Transverse colon (tissue), 4 donors: ENCODE measurements around the gene CUL2. TPM values are rescaled to one million over a fixed set of nuclear protein-coding genes. Genes with fewer than 3 reads are reported as not detected.
"Not testable (repeated sequence)": the region's sequence is repeated elsewhere in the genome, so short reads cannot be mapped to it uniquely, and the experiment has no call there.

Experiments used
- DNase-seq: peaks from one replicate; pipeline ENCODE4 v3.0.0-alpha.2; 2019
- H3K27ac ChIP-seq, 4 donors: fragments of 200-600 bp; sonication (generic); 2 replicates each; pipeline ENCODE4 v1.5.1; 2016 to 2018; ENCODE audit warnings: inconsistent platforms in 4 of 4
- H3K27me3 ChIP-seq: fragments of 200-600 bp; sonication (generic); 2 replicates; pipeline ENCODE4 v1.5.1; 2017; ENCODE audit warnings: inconsistent platforms
- H3K36me3 ChIP-seq, 4 donors: fragments of 200-600 bp; sonication (generic); 2 replicates each; pipeline ENCODE4 v1.5.1; 2017 to 2019; ENCODE audit warnings: inconsistent platforms in 4 of 4
- H3K4me1 ChIP-seq, 4 donors: fragments of 200-600 bp; sonication (generic); 2 replicates each; pipeline ENCODE4 v1.5.1; 2017 to 2020; ENCODE audit warnings: inconsistent platforms in 4 of 4
- H3K4me3 ChIP-seq, 4 donors: fragments of 200-600 bp; sonication (generic); 1 replicate in 1 of 4; 2 replicates in 3 of 4; pipeline versions ENCODE4 v1.5.1 to v1.6.1; 2017 to 2019; ENCODE audit warnings: inconsistent platforms in 4 of 4
- H3K9me3 ChIP-seq, 2 donors: fragments of 200-600 bp; sonication (generic); 2 replicates each; pipeline ENCODE4 v1.5.1; 2017 to 2019; ENCODE audit warnings: inconsistent platforms in 2 of 2
- EP300 ChIP-seq: sonication (generic); formaldehyde crosslinking; IDR thresholded peaks from one replicate; pipeline ENCODE4 v1.6.1; 2017; ENCODE audit warnings: antibody characterized with exemption, low read depth
- POLR2A ChIP-seq: fragments of 450-650 bp; IDR thresholded peaks from one replicate; pipeline ENCODE4 v1.6.1; 2016; ENCODE audit warnings: antibody characterized with exemption, mild to moderate bottlenecking, moderate library complexity
- POLR2AphosphoS5 ChIP-seq, 3 donors: sonication (generic); formaldehyde crosslinking; IDR thresholded peaks; one replicate each; pipeline ENCODE4 v1.6.1; 2016; ENCODE audit warnings: antibody characterized with exemption in 3 of 3
- WGBS, 2 donors: methylation state at CpG; one replicate each; pipeline ENCODE4 v1.1.5; 2018; ENCODE audit warnings: low coverage in 1 of 2; 5-methylcytosine and 5-hydroxymethylcytosine counted together
- in situ Hi-C, 4 donors: fragments of 200-750 bp; cut with MboI; loops; one replicate each; pipeline versions ENCODE4 v1.15.0 to v1.15.1; 2017; ENCODE audit warnings: low sequenced_read_pairs in 3 of 4, low pct_ligation_motif_present in 1 of 4, low pct_unique_long_range_greater_than_20kb in 1 of 4
- intact Hi-C: fragments of 100-400 bp; cut with DNase I; formaldehyde crosslinking; loops from one replicate; pipeline ENCODE4 v1.15.1; 2023; ENCODE audit warnings: low total_unique reads
- total RNA-seq, 4 donors: library from RNA; depleted of rRNA; stranded (reverse); fragments of >200 nt; gene quantifications; one replicate each; pipeline ENCODE4 v1.1.0, GENCODE V29; 2016
- TF ChIP-seq, protein P1 (sequence below), 5 experiments: fragments of 200-600 bp in 3 of 5; fragments of 450-650 bp in 2 of 5; sonication (generic) in 3 of 5; IDR thresholded peaks; 1 replicate in 2 of 5; 2 replicates in 3 of 5; pipeline ENCODE4 v1.5.1; 2016 to 2017; ENCODE audit warnings: antibody characterized with exemption in 5 of 5, inconsistent platforms in 3 of 5, mild to moderate bottlenecking in 2 of 5, moderate library complexity in 1 of 5

Gene CUL2
- total RNA-seq, 4 donors from 2014 or later, result 6.0 to 15.4 (median 11.5) TPM

DNA sequence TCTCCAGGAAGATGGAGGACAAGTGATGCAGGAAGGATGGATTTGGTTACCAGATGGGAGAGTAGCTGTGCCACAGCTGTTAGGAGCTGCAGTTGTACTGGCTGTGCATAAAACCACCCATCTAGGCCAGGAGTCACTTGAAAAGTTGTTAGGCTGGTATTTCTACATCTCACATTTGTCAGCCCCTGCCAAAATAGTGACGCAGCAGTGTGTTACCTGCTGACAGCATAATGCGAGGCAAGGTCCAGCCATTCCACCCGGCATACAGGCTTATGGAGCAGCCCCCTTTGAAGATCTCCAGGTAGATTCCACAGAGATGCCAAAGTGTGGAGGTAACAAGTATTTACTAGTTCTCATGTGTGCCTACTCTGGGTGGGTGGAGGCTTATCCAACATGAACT, 116.4 kb downstream of the CUL2 start:
- H3K36me3 ChIP-seq, H3K27me3 ChIP-seq, H3K4me1 ChIP-seq, intact Hi-C loops, H3K27ac ChIP-seq, H3K9me3 ChIP-seq, H3K4me3 ChIP-seq: not testable (repeated sequence)
- 62% methylated on average over 3 of the region's 3 CpGs; no CpG with 5 or more reads in 1 of the 2 donors for WGBS, 2 donors
- peak; percentile 24 for DNase-seq
- in situ Hi-C loops, result loop anchor here in 1 of 4 donors (25.0 kb wide), 1 partner anchor 261 kb away; no protein-coding TSS in a partner anchor

DNA sequence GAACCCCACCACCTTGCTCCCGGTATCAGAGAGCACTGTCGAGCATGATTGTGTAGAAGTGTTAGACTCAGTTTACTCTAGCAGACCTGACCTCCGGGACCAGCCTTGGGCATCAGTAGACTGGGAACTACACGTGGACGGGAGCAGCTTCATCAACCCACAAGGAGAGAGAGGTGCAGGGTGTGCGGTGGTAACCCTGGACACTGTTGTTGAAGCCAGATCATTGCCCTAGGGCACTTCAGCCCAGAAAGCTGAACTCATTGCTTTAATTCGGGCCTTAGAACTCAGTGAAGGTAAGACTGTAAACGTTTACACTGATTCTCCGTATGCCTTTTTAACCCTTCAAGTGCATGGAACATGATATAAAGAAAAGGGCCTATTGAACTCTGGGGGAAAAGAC, 117.0 kb downstream of the CUL2 start:
- H3K27ac ChIP-seq, H3K27me3 ChIP-seq, intact Hi-C loops, DNase-seq, H3K9me3 ChIP-seq, H3K4me1 ChIP-seq, H3K36me3 ChIP-seq, H3K4me3 ChIP-seq: not testable (repeated sequence)
- in situ Hi-C loops, result loop anchor here in 1 of 4 donors (25.0 kb wide), 1 partner anchor 261 kb away; no protein-coding TSS in a partner anchor
- 28 to 73% methylated on average over 3 to 9 of the region's 9 CpGs for WGBS, 2 donors

DNA sequence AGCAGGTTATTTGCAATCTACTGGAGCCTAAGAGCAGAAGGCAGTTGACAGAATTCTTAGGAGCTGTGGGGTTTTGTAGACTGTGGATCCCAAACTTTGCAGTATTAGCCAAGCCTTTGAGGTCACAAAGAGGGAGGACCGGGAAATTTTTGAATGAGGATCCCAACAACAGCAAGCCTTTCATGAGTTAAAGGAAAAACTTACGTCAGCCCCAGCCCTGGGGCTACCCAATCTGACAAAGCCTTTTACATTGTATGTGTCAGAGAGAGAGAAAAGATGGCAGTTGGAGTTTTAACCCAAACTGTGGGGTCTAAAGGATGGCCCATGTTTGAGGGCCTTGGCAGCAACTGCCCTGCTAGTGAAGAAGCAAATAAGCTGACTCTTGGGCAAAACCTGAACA, 117.5 kb downstream of the CUL2 start:
- H3K27me3 ChIP-seq, H3K36me3 ChIP-seq, H3K9me3 ChIP-seq, DNase-seq, H3K27ac ChIP-seq, intact Hi-C loops, H3K4me3 ChIP-seq, H3K4me1 ChIP-seq: not testable (repeated sequence)
- in situ Hi-C loops, result loop anchor here in 1 of 4 donors (25.0 kb wide), 1 partner anchor 260 kb away; no protein-coding TSS in a partner anchor
- 80 to 87% methylated on average over 1 to 2 of the region's 2 CpGs for WGBS, 2 donors

DNA sequence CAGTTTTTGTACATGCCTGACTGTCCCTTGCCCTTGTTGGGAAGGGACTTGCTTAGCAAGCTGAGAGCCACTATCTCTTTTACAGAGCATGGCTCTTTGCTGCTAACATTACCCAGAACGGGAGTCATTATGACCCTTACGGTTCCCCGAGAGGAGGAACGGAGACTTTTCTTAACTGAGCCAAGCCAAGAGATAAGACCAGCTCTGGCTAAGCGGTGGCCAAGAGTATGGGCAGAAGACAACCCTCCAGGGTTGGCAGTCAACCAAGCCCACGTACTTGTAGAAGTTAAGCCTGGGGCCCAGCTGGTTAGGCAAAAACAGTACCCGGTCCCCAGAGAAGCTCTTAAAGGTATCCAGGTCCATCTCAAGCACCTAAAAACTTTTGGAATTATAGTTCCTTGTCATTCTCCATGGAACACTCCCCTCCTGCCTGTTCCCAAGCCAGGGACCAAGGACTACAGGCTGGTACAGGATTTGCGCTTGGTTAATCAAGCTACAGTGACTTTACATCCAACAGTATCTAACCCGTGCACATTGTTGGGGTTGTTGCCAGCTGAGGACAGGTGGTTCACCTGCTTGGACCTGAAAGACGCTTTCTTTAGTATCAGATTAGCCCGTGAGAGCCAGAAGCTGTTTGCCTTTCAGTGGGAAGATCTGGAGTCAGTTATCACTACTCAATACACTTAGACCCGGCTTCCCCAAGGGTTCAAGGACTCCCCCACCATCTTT, 118.4 kb downstream of the CUL2 start:
- H3K9me3 ChIP-seq, intact Hi-C loops, DNase-seq, H3K4me1 ChIP-seq, H3K27ac ChIP-seq, H3K27me3 ChIP-seq, H3K4me3 ChIP-seq, H3K36me3 ChIP-seq: not testable (repeated sequence)
- in situ Hi-C loops, result loop anchor here in 1 of 4 donors (25.0 kb wide), 1 partner anchor 259 kb away; no protein-coding TSS in a partner anchor
- WGBS, 2 donors, result 83% methylated on average over 11 of the region's 12 CpGs; no CpG with 5 or more reads in 1 of the 2 donors

DNA sequence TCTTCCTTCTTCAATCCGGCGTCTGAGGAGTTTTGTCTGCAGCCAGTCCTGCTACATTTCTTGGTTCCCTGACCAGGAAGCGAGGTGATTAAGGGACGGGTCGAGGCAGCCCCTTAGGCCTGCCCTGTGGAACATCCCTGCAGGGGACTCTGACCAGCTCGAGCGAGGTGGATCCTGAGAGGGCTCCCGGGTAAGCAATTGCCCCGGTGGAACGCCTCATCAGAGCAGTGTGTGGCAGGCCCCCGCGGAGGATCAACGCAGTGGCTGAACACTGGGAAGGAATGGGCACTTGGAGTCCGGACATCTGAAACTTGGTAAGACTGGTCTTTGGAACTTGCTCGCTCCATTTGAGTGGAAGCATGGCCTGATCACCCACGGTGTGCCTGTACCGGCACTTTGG, 121.0 kb downstream of the CUL2 start:
- no peak for DNase-seq
- peaks cover 0 to 4% (median 0%) of the 10 kb centered on the region in 4 donors for H3K4me1 ChIP-seq
- H3K4me3 ChIP-seq, result no peak overlapping the region
- H3K36me3 ChIP-seq, result no peaks in the 10 kb centered on the region
- TF ChIP-seq POLR2A (no peak), EP300 (no peak), POLR2AphosphoS5 (IDR thresholded peaks at IDR 0.05) (no peak)
- TF ChIP-seq, protein P1, sequence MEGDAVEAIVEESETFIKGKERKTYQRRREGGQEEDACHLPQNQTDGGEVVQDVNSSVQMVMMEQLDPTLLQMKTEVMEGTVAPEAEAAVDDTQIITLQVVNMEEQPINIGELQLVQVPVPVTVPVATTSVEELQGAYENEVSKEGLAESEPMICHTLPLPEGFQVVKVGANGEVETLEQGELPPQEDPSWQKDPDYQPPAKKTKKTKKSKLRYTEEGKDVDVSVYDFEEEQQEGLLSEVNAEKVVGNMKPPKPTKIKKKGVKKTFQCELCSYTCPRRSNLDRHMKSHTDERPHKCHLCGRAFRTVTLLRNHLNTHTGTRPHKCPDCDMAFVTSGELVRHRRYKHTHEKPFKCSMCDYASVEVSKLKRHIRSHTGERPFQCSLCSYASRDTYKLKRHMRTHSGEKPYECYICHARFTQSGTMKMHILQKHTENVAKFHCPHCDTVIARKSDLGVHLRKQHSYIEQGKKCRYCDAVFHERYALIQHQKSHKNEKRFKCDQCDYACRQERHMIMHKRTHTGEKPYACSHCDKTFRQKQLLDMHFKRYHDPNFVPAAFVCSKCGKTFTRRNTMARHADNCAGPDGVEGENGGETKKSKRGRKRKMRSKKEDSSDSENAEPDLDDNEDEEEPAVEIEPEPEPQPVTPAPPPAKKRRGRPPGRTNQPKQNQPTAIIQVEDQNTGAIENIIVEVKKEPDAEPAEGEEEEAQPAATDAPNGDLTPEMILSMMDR (IDR thresholded peaks at IDR 0.05), result no peak
- intact Hi-C loops, result no loop called here
- WGBS, 2 donors, result 96% methylated on average over 17 of the region's 17 CpGs; no CpG with 5 or more reads in 1 of the 2 donors
- H3K27ac ChIP-seq, result no peak overlapping the region
- no peaks in the 10 kb centered on the region for H3K27me3 ChIP-seq
- H3K9me3 ChIP-seq, result no peaks in the 10 kb centered on the region
- in situ Hi-C loops, result loop anchor here in 1 of 4 donors (25.0 kb wide), 1 partner anchor 257 kb away; no protein-coding TSS in a partner anchor

DNA sequence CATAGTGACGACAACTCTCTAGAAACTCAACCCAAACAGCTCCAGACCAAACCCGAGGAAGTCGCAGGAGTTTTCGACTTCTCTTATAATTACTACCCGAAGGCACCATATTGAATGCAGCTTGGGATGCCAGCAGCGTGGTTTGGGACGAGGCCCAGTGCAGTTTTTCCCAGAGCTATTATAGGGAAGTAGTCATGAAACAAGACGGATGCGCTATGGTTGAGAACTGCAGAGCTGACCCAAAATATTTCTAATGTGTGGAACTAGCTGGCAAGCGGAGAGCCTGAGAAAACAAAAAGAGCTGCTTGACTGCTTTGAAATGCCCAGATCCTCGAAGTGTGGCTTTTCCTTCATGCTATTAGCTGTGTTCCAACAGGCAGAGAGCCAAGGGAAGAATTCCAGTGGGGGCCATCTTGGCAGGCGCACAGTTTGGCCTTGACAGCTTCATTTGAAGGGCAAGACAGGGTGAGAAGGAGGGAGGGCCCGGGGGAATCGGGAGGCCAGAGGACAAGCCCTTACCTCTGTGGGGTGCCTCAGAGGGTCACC, 122.7 kb downstream of the CUL2 start:
- no peaks in the 10 kb centered on the region for H3K9me3 ChIP-seq
- H3K4me1 ChIP-seq, result peaks cover 0 to 4% (median 0%) of the 10 kb centered on the region in 4 donors
- DNase-seq, result no peak
- no peak for TF ChIP-seq EP300
- TF ChIP-seq POLR2AphosphoS5 (IDR thresholded peaks at IDR 0.05), result no peak
- TF ChIP-seq POLR2A, result no peak
- TF ChIP-seq, protein P1 (IDR thresholded peaks at IDR 0.05), result no peak
- H3K27me3 ChIP-seq, result no peaks in the 10 kb centered on the region
- in situ Hi-C loops (loop anchor here in 1 of 4 donors (25.0 kb wide), 1 partner anchor 255 kb away; no protein-coding TSS in a partner anchor), intact Hi-C loops (no loop called here)
- no peaks in the 10 kb centered on the region for H3K36me3 ChIP-seq
- H3K4me3 ChIP-seq, result no peak overlapping the region
- WGBS, 2 donors, result 58 to 74% methylated on average over 14 of the region's 14 CpGs
- no peak overlapping the region for H3K27ac ChIP-seq
